AG10803 (cell line): ENCODE data around the gene IFT52.
"Not testable (repeated sequence)": the region's sequence is repeated elsewhere in the genome, so short reads cannot be mapped to it uniquely, and the experiment has no call there.

Experiments
- DNase-seq: peaks from one replicate; pipeline ENCODE4 v3.0.0; 2010; ENCODE audit warnings: low read depth
- H3K4me3 ChIP-seq: 2 replicates; pipeline ENCODE4 v1.5.1; 2011; ENCODE audit warnings: mild to moderate bottlenecking, low read length, control low read depth
- CTCF ChIP-seq: conservative IDR thresholded peaks from 2 replicates; pipeline ENCODE4 v1.5.1; 2011; ENCODE audit warnings: mild to moderate bottlenecking, low read length, control low read depth, inconsistent platforms

IFT52 gene

GRCh38 chr20:43650997-43651525, 60.3 kb downstream of the IFT52 start:
- no peak overlapping the region for H3K4me3 ChIP-seq
- TF ChIP-seq CTCF = no peak
- no peak for DNase-seq

- H3K4me3 ChIP-seq, DNase-seq: not testable (repeated sequence)
Observed at GRCh38 chr20:43651650-43652184, 61.0 kb downstream of the IFT52 start.

GRCh38 chr20:43653966-43654365, 63.2 kb downstream of the IFT52 start:
- TF ChIP-seq CTCF = no peak
- no peak overlapping the region for H3K4me3 ChIP-seq
- no peak for DNase-seq

- not testable (repeated sequence) for H3K4me3 ChIP-seq, DNase-seq
Observed at GRCh38 chr20:43655176-43655575, 64.4 kb downstream of the IFT52 start.

- no peak for TF ChIP-seq CTCF
- DNase-seq = no peak
- H3K4me3 ChIP-seq = no peak overlapping the region
Observed at GRCh38 chr20:43655937-43656336, 65.2 kb downstream of the IFT52 start.

- no peak for TF ChIP-seq CTCF
- DNase-seq = peak; percentile 12
- H3K4me3 ChIP-seq = peak overlapping the region; percentile 84
Observed at GRCh38 chr20:43658069-43658722, 67.5 kb downstream of the IFT52 start.

GRCh38 chr20:43658723-43659419, 68.1 kb downstream of the IFT52 start:
- TF ChIP-seq CTCF = 0 out of 2 replicates have a peak, but pooled peaks have one; percentile 10
- no peak for DNase-seq
- no peak overlapping the region for H3K4me3 ChIP-seq
